ENCODE measurements around the gene NAV2.

DNA sequence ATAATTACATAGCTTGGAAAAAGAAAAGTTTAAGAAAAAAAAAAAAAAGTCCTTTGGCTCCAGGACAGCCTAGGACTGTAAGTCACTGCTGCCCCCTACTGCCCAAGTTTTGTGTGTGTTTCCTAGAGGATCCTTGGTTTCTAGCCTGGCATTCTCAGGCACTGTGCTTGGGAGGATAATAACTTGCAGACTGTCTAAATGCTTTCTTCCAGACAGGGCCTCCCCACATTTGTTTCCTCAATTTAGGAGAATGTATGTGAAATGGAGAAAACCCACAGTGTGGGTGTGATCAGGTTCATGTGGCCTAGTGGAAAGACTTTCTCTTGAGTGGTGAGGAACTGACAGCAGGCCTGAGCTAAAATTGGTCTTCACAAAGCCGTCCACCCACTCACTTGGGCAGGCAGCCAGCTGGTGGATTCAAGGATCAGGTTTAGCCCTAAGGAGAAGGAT is 191.0 kb downstream of the NAV2 start:
- TF ChIP-seq EZH2 (optimal IDR thresholded peaks at IDR 0.05; ENCODE audit: low read depth, low read length) (no peak), EZH2phosphoT487 (IDR thresholded peaks at IDR 0.05; ENCODE audit: low read length) (no peak)
- TF ChIP-seq, protein P1, sequence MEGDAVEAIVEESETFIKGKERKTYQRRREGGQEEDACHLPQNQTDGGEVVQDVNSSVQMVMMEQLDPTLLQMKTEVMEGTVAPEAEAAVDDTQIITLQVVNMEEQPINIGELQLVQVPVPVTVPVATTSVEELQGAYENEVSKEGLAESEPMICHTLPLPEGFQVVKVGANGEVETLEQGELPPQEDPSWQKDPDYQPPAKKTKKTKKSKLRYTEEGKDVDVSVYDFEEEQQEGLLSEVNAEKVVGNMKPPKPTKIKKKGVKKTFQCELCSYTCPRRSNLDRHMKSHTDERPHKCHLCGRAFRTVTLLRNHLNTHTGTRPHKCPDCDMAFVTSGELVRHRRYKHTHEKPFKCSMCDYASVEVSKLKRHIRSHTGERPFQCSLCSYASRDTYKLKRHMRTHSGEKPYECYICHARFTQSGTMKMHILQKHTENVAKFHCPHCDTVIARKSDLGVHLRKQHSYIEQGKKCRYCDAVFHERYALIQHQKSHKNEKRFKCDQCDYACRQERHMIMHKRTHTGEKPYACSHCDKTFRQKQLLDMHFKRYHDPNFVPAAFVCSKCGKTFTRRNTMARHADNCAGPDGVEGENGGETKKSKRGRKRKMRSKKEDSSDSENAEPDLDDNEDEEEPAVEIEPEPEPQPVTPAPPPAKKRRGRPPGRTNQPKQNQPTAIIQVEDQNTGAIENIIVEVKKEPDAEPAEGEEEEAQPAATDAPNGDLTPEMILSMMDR (IDR thresholded peaks at IDR 0.05; ENCODE audit: low read length), result peak; percentile 72
